ENCODE measurements around the gene SLC4A4.

Gene SLC4A4

DNA sequence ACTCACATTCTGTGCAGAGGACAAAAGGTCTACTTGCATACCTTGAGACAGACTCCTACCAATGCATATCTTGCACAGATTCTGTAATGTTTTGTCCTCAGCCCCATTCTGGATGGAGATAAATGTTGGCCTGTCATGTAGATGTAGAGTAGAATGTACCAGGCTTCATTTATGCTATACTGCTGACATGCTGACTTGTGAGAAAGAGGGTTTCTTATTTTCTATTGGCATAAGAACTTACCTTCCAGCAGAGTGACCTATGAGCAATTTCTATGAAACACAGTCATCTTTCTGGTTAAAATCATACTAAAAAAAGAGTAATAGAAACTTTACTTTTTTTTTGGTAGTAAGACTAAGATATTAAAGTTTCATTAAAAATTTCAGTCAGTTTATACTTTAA, 17.2 kb downstream of the SLC4A4 start:
- H3K4me3 ChIP-seq (ENCODE audit: low read depth, low read length), result no peak overlapping the region
- TF ChIP-seq, protein P1, sequence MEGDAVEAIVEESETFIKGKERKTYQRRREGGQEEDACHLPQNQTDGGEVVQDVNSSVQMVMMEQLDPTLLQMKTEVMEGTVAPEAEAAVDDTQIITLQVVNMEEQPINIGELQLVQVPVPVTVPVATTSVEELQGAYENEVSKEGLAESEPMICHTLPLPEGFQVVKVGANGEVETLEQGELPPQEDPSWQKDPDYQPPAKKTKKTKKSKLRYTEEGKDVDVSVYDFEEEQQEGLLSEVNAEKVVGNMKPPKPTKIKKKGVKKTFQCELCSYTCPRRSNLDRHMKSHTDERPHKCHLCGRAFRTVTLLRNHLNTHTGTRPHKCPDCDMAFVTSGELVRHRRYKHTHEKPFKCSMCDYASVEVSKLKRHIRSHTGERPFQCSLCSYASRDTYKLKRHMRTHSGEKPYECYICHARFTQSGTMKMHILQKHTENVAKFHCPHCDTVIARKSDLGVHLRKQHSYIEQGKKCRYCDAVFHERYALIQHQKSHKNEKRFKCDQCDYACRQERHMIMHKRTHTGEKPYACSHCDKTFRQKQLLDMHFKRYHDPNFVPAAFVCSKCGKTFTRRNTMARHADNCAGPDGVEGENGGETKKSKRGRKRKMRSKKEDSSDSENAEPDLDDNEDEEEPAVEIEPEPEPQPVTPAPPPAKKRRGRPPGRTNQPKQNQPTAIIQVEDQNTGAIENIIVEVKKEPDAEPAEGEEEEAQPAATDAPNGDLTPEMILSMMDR (IDR thresholded peaks at IDR 0.05; ENCODE audit: borderline replicate concordance, insufficient read depth, low read depth, low read length), result no peak

DNA sequence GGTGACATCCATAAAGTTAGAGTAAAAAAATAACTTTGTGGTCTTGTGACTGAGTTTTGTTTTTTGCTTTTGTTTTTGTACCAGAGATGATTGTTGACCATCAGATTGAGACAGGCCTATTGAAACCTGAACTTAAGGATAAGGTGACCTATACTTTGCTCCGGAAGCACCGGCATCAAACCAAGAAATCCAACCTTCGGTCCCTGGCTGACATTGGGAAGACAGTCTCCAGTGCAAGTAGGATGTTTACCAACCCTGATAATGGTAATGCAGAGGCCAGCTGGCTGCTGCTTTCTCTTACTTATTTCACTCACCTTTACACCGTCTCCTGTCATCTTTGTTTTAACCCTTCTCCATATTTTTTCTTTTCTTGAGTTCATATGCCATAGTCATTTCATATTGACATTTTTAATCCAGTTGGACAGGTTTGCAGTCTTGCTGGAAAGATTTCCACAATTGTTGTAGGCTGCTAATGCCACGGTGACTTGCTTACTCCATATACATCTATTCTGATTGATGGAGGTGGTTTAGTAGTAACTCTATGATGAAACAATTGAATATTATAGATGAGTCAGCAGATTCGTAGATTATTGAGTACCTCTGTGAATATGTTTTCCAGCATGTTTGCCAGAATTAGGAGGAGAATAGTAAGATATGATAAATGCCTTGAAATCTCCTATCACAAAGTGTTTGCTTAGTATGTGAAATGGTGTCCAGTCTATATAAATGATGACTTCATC, 18.3 kb downstream of the SLC4A4 start:
- TF ChIP-seq, protein P1 (IDR thresholded peaks at IDR 0.05; ENCODE audit: borderline replicate concordance, insufficient read depth, low read depth, low read length), result no peak
- H3K4me3 ChIP-seq (ENCODE audit: low read depth, low read length), result no peak overlapping the region

DNA sequence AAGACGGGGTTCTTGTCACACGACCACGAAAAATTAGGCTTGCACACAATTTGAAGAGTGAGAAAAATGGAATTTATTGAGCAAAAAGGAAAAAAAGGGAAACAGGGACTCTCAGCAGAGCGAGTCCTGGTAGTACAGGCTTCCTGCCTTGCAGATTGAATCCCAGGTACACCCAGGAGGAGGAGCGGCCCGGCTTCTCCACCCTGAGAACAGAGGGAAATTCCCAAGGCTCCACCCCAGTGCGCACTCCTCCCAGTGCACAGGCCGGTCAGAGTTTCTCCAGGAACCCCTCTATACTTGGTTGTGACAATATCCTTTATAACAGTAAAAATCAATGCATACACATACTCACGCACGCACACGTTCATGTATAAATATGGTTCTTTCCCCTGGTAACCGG, 22.0 kb downstream of the SLC4A4 start:
- no peak overlapping the region for H3K4me3 ChIP-seq (ENCODE audit: low read depth, low read length)
- TF ChIP-seq, protein P1 (IDR thresholded peaks at IDR 0.05; ENCODE audit: borderline replicate concordance, insufficient read depth, low read depth, low read length), result no peak

DNA sequence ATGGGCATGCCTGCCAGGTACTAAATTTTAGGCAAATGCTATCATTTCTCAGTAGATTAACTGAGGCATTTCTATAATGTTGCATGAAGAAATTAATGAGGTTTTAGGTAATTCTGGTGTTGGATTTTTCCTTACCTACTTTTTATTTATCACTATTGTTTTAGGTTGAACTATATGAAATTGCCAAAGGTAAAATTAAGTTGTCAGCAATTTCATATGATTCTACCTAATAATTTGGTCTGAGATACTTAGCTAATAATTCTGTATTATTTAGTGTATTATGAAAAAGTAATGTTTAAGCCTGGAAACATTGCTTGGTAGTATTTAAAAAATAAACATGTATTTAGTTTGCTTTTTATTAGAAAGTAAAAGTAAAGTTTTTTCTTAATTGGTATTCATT, 22.7 kb downstream of the SLC4A4 start:
- TF ChIP-seq, protein P1 (IDR thresholded peaks at IDR 0.05; ENCODE audit: borderline replicate concordance, insufficient read depth, low read depth, low read length), result no peak

DNA sequence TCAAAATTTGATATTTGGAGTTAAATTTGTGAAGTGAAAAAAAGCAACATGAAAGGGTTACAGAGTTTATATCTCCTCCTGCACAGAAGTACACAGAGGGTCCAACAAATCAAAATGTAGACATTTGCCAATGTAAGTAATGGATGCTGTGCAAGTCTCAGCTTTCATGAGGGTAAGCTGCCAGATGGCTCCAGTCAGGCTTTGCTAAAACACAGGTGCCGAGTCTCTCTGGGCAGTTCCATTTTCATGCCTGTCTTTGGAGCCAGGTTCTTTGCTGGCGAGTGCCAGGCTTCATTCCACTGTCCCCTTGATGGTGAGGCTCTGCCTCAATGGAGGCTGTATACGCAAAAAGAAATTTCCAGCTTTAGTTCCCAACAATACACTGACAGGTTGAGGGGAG, 27.9 kb downstream of the SLC4A4 start:
- TF ChIP-seq, protein P1 (IDR thresholded peaks at IDR 0.05; ENCODE audit: borderline replicate concordance, insufficient read depth, low read depth, low read length), result no peak
- no peak overlapping the region for H3K4me3 ChIP-seq (ENCODE audit: low read depth, low read length)

More for the DNA sequence above, 22.7 kb downstream of the SLC4A4 start:
- H3K4me3 ChIP-seq (ENCODE audit: low read depth, low read length), result no peak overlapping the region

DNA sequence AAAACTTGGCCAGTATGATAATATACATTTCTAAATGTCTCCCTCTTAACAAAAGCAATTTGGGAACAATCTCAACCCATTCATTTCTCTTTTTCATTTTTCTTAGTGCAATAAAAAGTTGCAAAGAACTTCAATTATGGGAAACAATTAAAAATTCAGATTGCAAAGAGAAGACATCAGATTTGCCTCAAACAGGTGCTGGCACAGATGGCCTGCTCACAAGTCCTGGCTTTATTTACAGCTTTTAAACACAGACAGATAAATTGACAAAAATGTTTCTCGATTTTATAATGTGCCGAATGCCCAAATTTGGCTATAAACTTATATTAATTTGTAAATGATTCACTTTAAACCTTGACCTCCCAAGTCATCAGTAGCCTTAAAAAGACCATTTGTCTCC, 28.7 kb downstream of the SLC4A4 start:
- TF ChIP-seq, protein P1 (IDR thresholded peaks at IDR 0.05; ENCODE audit: borderline replicate concordance, insufficient read depth, low read depth, low read length), result no peak

DNA sequence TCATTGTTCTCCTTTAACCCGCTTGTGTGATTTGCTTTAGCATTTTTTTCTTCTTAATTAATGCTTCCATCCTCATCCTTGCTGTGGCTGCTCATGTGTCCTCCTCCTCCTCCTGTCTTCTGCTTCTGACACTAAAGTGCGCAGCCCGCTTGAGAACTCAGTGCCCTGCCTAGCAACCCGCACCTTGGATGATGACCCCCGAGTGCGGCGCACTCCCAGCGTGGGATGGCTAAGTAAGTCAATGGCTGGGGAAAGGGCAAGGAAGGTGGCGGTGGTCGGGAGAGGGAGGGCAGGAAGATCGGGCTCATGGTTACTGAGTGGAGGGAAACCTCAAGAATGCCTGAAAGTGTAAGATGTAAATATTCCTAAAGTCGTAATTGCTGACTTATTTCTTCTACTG, 30.1 kb downstream of the SLC4A4 start:
- no peak overlapping the region for H3K4me3 ChIP-seq (ENCODE audit: low read depth, low read length)
- TF ChIP-seq, protein P1 (IDR thresholded peaks at IDR 0.05; ENCODE audit: borderline replicate concordance, insufficient read depth, low read depth, low read length), result no peak

More for the DNA sequence above, 28.7 kb downstream of the SLC4A4 start:
- H3K4me3 ChIP-seq (ENCODE audit: low read depth, low read length), result no peak overlapping the region
